Fibroblast of pulmonary artery (primary cell): Measurements from ENCODE around the gene SWI5.

Experiments used
- DNase-seq: peaks from one replicate; pipeline ENCODE4 v3.0.0-alpha.2; 2010; ENCODE audit warnings: low read depth
- H3K4me3 ChIP-seq: replicated peaks from 2 replicates; pipeline ENCODE4 v1.5.1; 2011; ENCODE audit warnings: low read depth, mild to moderate bottlenecking, control low read depth, low read length, moderate library complexity
- CTCF ChIP-seq: IDR thresholded peaks from 2 replicates; pipeline ENCODE4 v1.5.1; 2011; ENCODE audit warnings: mild to moderate bottlenecking, control low read depth, low read length, inconsistent platforms; ENCODE audit errors: missing control alignments

The SWI5 gene

GRCh38 chr9:128257907-128258306 lies 18.2 kb upstream of the SWI5 start:
- no peak for TF ChIP-seq CTCF
- no peak overlapping the region for H3K4me3 ChIP-seq
- no peak for DNase-seq

- no peak for TF ChIP-seq CTCF
- no peak overlapping the region for H3K4me3 ChIP-seq
- no peak for DNase-seq
Measured at GRCh38 chr9:128258326-128258725, 17.8 kb upstream of the SWI5 start.

GRCh38 chr9:128259156-128259555 lies 16.9 kb upstream of the SWI5 start:
- TF ChIP-seq CTCF, result no peak
- no peak overlapping the region for H3K4me3 ChIP-seq
- DNase-seq, result no peak

- DNase-seq, result no peak
- TF ChIP-seq CTCF, result no peak
Measured at GRCh38 chr9:128260340-128260739, 15.7 kb upstream of the SWI5 start.

GRCh38 chr9:128262687-128263086 lies 13.4 kb upstream of the SWI5 start:
- TF ChIP-seq CTCF, result no peak
- H3K4me3 ChIP-seq, result no peak overlapping the region
- DNase-seq, result no peak

More at GRCh38 chr9:128260340-128260739, 15.7 kb upstream of the SWI5 start:
- no peak overlapping the region for H3K4me3 ChIP-seq

- TF ChIP-seq CTCF, result no peak
Measured at GRCh38 chr9:128265348-128265847, 10.7 kb upstream of the SWI5 start.

GRCh38 chr9:128266868-128267590 lies 9.0 kb upstream of the SWI5 start:
- TF ChIP-seq CTCF, result no peak
- H3K4me3 ChIP-seq, result no peak overlapping the region
- DNase-seq, result no peak

More at GRCh38 chr9:128265348-128265847, 10.7 kb upstream of the SWI5 start:
- no peak overlapping the region for H3K4me3 ChIP-seq
- no peak for DNase-seq
